HG03196 (cell line): Measurements from ENCODE around the gene GALT.

Source experiments
- ATAC-seq: cut with Tn5 transposase; IDR thresholded peaks from one replicate; pipeline ENCODE4 v1.9.1; 2021; ENCODE audit not compliant: unreplicated experiment

Gene GALT

DNA sequence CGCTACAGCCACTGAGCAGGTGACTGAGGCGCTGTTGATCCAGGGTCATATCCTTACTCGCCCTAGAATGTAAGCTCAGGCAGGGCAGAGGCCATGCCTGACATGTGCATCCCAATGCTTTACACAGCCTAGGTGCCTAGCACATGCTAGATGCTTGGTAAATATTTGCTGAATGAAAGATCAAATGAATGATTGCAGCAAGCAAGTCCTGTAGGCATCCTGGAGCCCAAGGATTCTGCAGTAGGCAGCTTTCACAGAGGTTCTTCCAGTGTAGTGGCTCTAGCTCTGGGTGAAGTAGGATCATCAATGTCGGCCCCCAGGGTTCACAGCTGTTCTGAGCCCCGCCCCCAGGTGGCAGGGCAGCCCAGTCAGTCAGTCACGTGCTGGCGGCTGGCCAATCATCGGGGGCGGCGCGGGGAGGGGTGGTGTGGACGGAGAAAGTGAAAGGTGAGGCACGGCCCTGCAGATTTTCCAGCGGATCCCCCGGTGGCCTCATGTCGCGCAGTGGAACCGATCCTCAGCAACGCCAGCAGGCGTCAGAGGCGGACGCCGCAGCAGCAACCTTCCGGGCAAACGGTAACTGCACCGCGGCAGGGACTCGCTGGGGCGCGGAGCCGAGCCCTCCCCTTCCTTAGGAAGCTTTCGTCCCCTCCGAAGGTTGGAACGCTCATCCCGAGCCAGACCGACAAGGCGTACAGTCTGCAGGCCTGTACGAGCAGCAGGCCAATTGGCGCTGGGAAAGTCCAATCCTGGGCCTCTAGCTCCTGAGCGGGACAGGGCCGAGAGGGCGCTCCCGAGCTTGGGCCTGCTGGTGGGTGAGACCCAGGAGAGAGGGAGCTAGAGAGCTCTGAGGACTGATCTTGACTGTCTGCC, at the start of gene GALT:
TSS of gene GALT (plus strand) at position 465 of the 873 bp plus-strand sequence. CDS start at position 495, 30 bp downstream.
- peak; percentile 82 for ATAC-seq

DNA sequence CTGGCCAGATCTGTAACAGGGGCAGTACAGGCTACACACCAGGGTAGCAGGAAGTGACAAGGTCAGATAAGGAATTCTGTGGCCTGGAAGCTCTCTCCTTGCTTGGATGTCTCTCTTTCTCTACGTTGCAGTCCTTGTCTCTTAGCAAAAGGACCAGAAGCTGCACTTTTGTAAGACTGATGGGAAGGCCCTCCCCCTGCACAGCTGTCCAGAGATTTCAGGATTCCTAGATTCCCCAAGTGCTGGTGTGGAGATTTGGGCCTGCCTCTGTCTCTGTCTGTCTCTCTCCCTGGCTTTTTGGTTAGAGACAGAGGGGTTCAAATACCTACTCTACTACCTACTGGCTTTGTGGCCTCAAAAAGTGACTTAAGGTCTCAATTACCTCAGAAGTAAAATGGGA, 46.9 kb upstream of the GALT start:
- ATAC-seq, result no peak

GRCh38 chr9:34600908-34601307, 45.6 kb upstream of the GALT start:
- no peak for ATAC-seq

GRCh38 chr9:34601937-34602573, 44.4 kb upstream of the GALT start:
- ATAC-seq, result no peak

DNA sequence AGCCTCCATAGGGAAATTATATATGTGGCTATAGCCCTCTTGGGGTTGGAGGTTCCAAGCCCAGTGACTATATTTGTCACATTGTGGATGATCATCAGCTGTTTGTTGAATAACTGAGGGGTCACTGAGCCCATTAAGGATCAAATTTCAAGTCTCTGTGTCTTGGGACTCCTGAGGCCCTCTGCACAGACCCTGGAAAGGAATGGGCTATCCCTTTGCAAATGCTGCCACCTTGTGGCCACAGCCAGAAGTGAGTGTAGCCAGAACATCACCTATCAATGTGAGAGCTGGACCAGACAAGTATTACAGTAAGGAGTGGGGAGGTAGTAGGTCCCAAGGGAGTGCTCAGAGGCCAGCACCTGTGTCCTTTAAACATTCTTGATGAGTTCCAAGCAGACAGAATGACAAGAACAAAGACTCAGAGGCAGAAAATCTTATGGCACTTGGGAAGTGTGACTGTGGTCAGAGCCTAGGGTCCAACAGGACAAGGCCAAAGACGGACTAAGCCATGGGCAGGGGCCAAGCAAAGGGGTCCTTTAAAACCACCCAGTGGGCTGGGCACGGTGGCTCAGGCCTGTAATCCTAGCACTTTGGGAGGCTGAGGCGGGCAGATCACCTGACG, 42.8 kb upstream of the GALT start:
- no peak for ATAC-seq

DNA sequence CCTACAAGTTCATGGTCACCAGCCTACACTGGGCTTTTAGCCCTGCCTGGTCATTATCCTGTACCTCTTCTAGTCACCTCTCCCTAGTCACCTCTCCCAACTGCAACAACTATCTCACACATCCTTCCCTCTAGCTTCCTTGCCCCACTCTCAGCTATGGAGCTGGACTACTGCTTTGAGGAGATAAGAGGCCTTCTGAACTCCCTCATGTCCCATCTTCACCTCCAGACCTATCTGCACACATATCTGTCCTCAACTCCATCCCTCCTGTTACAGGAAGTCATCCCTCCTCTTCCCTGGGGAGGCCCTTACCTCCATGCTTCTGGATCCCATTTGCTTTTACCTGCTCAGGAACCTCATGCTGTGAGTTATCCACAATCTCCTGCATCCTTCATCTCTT, 40.3 kb upstream of the GALT start:
- ATAC-seq, result no peak

- no peak for ATAC-seq
Measured at GRCh38 chr9:34606905-34607304, 39.6 kb upstream of the GALT start.

- no peak for ATAC-seq
Measured at GRCh38 chr9:34607331-34607730, 39.1 kb upstream of the GALT start.

DNA sequence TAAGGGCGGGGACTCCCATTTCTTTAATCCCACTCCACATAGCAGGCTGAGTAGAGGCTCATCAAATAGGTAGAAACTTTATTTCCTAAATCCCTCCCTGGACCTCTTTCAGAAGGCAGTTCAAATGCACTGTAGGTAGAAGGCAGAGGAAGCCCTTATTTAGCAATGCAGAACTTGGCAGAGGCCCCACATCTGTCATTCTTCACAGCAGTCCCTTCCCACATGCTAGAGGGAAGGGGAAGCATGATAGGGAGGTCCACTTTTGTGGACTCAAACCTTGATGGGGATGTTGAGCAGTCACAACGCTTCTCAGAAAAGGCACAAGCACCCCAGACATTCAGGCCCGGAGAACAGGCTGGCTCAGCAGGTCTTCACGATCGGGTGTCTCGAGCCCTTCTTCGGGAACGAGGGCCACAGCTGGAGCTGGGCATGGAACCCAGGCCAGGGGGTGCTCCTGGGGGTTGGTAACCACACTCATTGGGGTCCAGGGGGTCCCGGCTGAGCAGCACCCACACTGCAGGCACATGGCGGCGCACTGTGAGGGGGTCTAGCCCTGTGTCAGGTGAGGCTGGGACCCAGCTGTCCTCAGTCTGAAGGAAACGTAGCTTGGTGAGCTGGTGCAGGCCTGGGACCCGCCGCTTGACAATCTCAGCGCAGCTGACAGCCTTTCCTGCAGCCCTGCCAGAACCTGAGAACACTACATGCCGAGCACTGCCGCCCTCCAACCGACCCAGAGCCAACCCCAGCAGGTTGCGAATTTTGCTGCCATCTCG, 35.9 kb upstream of the GALT start:
- ATAC-seq, result no peak

DNA sequence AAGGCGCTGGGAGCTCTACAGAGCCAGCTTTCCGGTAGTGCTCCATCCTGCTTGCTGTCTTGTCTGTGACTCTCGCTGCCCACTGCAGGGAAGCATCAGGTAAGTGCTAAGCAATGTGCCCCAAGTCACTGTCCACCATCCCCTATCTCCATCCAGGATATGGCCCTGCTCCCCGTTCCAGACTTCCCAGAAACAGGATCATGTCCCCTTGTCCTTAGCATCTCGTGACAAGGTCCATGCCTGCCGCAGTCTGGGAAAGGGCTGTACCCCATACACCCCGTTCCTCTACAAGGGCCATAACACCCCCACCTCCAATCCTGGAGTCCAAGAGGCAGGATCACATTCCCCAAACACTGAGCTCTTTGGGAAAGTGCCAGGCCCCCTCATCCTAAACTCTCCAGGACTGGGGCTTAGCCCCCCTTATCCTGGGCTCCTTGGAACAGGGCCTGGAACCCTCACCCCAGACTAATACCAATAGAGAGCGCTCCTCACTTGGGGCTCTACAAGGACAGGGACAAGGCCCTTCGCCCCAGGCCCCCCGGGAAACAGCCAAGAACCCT, 35.1 kb upstream of the GALT start:
- ATAC-seq, result no peak

GRCh38 chr9:34611811-34612787, 34.4 kb upstream of the GALT start, which contains the start of gene RPP25L:
Gene RPP25L, minus strand, starts transcription at chr9:34612097. Its CDS starts 801 bp downstream, at chr9:34611296.
- peak; percentile 78 for ATAC-seq

- peak; percentile 42 for ATAC-seq
Measured at GRCh38 chr9:34612788-34613390, 33.6 kb upstream of the GALT start.

DNA sequence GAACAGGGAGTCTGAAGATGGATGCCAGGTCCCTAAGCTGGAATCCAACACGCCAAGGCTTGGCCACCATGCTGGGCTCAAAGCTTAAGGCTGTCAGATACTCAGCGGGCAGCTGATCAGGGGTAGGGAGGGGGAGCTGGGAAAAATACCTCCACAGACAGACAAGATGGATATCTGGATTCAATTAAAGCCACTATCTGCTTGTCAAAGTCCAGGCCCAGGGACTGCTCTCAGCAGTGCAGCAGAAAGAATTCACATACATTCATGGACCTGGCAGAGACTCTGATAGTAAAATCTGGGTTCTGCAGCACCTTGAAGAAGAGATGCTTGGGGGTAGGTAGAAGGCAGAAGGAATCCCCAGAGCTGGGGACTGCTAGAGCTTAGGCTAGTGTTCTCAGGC, 31.3 kb upstream of the GALT start:
- ATAC-seq, result no peak

- ATAC-seq, result peak; percentile 97
Measured at GRCh38 chr9:34620061-34620994, 26.1 kb upstream of the GALT start, which contains the start of gene DCTN3. Gene DCTN3, minus strand, starts transcription at chr9:34620495. Its CDS starts 31 bp downstream, at chr9:34620464.

DNA sequence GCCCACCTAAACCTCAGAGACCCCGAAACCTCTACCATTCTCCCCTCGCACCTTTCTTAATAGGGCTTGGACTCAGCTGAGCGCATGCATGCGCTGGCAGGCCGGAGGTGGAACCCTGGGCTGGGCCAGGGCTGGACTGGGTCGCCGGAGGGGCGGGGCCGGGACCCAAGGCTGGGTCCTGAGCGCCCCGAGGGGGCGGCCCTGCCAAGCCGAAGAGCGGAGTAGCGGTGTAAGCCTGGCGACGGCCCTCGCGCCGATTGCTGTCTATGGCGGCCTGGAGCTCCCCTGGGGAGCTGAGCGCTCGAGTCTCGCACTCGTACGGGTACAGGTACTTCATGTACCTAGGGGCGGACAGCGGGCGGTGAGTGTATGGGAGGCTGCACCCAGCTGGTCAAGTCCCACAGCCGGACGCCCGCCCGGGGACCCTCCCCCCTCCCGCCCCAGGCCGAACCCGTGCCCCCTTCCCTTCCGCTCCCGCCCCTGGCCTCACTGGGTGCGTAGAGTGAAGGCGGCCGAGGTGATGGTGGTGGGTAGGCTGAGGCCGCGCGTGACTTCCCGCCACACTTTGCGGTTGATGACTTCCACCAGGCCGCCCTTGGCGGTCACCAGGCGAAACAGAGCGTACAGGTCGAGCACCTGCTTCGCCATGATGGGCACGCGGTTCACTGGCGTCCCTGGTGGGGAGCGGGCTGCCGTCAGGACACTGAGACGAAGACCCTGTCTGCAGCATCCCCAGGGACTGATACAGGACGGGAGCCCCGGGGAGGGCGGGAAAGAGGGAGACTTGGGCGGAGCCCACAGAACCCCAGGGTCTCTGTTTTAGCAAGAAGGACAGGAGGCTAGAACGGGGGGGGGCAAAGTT, 22.9 kb upstream of the GALT start:
- no peak for ATAC-seq

- no peak for ATAC-seq
Measured at GRCh38 chr9:34624475-34625185, 21.8 kb upstream of the GALT start.

- ATAC-seq, result no peak
Measured at GRCh38 chr9:34625186-34625486, 21.3 kb upstream of the GALT start.
